ENCODE results near the gene THY1.
"Not testable (repeated sequence)": the region's sequence is repeated elsewhere in the genome, so short reads cannot be mapped to it uniquely, and the experiment has no call there.

THY1 gene

DNA sequence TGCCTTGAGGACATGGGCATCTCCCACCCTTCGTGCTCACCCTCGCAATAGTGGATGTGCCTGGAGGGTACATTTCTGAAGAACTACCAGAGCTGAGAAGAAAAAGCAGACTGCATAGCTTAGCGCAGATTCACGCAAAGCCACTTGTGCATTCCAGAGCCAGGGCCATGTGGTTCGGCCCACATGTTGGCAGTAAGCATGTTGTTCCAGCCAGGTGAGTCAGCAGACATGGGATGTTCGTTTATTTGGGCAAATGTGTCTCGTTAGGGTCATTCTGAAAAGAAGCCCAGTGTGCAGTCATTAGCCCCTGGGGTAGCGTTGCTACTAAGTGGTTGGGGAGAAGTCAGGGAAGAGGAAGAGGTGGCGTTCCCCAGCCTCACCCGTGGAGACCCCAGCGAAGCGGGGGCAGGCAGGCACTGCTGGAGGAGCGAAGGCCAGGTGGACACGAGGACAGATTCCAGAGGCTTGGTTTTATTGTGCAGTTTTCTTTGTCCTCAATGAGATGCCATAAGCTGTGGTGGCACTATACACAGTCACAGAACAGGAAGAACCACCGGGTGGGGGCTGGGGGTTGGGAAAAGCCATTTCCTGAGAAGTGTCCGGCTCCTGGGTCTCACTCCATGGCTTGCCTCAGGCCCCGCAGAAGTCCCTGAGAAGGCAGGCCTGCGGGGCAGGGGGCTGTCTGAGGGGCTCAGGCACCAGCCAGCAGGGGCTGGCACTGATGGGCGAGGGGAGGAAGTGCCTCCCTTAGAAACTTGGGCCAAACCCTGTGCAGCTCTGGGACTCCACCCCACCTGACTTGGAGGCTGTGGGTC lies 5.0 kb downstream of the THY1 start:
- DNase-seq (ENCODE audit: low spot score) = no peak

DNA sequence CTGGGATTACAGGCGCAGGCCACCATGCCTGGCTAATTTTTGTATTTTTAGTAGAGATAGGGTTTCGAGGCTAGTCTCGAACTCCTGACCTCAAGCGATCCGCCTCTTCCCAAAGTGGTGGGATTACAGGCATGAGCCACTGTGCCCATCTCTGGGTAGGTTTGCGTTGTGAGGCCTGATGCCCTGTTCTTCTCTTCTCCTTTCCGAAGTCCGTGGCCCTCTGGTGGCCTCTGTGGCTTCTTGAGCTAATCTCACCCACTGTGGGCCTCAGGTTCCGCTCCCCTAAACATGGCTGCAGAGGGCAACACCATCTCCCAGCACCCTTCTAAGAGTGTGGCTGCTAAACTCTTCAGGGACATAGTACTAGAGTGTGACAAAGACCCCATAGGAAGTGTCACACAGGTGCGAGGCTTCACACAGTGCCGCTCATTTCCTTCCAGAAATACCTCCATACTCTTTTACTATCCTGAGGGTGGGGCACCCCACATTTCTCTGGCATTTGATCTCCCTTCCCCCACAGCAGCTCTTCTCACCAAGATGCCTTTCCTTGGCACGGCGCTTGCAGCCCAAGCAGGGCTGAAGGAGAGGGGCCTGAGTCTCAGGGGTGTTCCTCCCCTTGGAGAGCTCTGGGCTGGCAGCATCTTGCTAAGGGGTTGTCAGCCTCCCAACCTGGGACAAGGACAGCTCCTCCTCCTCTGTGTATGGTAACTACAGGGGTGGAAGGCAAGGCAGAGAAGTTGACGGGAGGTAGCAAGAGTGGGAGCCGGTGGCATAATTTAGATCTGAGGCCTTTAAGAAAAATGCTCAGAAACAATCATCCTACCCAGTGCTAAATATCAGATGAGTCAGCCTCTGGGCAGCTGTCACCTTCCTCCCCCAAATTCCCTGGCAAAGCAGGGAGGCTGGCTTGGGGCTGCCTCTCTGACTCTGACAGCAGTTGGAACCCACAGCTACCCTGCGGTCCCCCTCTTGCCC lies 6.1 kb downstream of the THY1 start:
- DNase-seq (ENCODE audit: low spot score) = no peak

DNA sequence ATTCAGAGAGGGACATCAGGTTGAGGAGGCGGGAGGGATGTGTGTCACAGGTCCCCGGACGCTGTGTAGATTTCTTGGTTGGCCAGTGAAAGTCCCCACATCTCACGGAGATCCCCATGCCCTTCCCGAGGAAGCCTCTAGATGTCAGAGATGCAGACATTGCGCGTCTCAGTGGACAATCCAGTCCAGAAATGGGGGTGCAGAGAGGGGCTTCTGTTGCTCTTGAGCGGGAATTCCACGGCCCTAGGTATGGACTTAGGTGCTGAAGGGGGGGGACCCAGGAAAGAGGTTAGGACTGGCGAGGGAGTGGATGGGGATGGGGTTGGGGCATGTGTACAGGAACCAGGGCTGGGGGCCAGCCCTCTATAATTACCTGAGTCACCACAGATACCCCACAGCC lies 7.0 kb downstream of the THY1 start:
- DNase-seq (ENCODE audit: low spot score) = no peak

DNA sequence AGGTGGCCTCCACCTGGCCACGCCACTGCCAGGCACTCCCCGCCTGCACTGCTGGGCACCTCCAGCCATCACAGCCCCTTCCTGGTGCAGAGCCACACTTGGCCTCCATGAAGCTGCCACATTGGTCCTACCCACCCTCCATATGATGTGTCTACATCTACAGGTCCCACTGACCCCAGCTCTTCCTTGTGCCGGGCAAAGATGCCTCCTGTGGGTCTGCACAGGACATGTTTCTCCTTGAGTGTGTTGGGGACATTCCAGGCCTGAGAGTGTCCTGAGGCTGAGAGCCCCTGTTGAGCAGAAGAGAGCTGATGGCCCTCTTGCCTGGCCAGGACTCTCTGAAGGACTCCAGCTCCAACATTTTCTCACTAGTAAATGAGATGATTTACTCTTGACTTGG lies 7.5 kb downstream of the THY1 start:
- DNase-seq (ENCODE audit: low spot score) = no peak

DNA sequence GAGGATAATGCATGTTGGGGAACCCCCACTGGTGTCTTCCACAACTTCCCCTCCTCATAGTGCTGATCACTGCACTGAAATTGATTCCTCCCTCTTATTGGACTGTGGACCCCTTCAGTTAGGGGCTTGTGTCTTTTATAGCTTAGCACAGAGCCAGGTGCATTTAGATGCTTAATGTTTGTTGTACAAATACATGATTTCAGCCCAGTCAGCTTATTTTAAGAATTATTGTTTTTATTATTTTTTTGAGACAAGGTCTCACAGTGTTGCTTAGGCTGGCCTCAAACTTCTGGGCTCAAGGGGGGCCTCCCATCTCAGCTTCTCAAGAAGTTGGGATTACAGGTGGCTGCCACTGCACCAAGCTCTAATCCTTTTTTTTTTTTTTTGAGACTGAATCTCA lies 8.2 kb downstream of the THY1 start:
- no peak for DNase-seq (ENCODE audit: low spot score)

DNA sequence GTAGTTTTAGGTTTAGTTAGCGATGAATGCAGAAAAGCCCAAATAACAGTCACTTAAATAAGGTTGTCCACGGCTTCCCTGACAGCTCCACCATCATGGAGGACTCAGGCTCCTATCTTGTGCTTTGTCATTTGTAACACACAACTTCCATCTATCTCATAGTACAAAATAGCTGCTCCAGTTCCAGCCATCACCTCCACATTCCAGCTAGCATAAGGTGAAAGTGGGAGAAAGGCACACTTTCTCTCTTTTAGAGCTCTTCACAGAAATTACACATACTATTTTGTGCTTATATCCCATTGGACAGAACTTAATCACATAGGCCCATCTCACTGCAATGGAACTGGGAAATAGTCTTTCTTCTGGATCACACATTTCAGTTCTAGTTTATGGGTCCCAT lies 8.7 kb downstream of the THY1 start:
- no peak for DNase-seq (ENCODE audit: low spot score)

DNA sequence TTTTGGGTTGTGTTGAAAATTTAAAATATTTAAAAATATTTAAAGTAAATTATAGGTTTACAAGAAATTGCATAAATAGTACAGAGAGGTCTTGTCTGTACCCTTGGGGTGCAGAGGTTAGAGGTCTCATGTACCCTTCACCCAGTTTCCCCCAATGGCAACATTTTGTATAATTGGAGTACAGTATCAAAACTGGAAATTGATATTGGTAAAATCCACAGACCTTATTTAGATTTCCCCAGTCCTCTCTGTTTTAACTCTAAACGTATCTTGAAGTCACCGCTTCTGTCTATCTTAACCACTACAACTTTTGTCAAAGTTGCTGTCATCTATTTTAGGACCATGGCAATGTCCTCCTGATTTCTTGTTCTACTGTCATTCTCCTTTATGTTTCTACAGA lies 10.9 kb downstream of the THY1 start:
- no peak for DNase-seq (ENCODE audit: low spot score)

DNA sequence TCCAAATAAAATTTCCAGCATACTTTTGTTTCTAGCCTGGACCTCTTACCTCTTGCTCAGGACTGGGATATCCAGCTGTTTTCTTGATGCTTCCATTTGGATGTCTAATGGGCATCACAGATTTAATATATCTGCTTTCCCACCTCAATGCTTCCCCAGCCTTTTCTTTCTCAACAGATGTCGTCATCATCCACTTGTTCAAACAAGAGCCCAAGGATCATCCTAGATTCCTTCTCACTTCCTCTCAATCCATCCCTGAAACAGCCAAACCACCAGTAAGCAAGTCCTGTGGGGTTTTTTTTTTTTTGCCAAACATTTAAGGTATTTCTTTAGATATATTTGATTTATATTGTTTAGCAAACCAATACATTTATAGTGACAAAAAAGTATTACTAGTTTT lies 12.5 kb downstream of the THY1 start:
- DNase-seq (ENCODE audit: low spot score) = no peak

DNA sequence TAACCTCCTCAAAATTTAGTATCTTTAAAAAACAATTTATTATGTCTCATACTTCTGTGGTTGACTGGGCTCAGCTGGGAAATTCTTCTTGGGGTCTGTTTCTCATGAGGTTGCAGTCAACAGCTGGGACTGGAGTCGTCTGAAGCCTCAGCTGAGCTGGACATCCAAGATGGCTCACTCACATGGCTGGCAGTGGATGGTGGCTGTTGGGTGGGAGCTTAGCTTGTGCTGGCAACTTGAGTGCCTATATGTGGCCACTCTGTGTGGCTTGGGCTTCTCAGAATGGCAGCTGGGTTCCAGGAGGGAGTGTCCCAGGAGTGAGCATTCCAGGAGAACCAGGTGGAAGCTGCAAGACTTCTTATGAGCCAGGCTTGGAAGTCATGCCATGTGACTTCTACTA lies 13.2 kb downstream of the THY1 start:
- DNase-seq (ENCODE audit: low spot score) = no peak

DNA sequence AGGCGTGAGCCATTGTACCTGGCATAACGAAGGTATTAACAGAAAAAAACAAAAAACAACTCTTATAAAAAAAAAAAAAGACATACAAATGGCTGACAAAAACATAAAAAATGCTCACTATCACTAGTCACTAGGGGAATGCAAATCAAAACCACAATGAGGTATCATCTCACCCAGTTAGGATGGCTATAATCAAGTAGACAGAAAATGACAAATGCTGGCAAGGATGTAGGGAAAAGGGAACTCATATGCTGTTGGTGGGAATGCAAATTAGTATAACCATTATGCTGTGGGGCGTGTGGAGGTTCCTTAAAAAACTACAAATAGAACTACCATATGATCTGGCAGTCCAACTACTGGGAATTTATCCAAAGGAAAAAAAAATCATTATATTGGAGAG lies 17.0 kb downstream of the THY1 start:
- no peak for DNase-seq (ENCODE audit: low spot score)

DNA sequence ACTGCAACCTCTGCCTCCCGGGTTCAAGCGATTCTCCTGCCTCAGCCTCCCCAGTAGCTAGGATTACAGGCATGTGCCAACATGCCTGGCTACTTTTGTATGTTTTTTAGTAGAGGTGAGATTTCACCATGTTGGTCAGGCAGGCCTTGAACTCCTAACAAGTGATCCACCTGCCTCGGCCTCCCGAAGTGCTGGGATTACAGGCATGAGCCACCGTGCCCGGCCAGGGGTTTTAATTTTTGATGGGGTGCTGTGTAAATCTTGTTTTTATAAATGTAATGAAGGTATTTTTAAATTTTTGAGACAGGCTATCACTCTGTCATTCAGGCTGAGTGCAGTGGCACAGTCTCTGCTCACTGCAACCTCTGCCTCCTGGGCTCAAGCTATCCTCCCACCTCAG lies 17.5 kb downstream of the THY1 start:
- DNase-seq (ENCODE audit: low spot score) = not testable (repeated sequence)

DNA sequence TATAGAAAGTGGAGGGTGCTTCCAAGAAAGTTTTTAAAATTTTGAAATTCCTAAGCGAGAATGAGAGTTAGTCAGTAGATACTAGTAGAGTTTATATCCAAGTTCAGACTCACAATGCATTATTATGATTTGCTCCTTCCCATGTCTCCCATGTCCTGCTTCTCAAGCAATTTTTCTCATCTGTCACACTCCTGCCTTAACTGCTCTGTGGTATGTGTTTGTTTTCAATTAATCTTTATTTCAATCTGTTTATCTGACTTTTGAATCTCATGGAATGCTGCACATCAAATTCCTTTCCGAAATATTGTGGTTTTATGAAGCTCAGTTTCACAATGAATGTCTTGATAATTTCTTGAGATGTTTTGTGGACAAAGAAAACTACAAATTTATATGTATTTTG lies 18.1 kb downstream of the THY1 start:
- no peak for DNase-seq (ENCODE audit: low spot score)

DNA sequence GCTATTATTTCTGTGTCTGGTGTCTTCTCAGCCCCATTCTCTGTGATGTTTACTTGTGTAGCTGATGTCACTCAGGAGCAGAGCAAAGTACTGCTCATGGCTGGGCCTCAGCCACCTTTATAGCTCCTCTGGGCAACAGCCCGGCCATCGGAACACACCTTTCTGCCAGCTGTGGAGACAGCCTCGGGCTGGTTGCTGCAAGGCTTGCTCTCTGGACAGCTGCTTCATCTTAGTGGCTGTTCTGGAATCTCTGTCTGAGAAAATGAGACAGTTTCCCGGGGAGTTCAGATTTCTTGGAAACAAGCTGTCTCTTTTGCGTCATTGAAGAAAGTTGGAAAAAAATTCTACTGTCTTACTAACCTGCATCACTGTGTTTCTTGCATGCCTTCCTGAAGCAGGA lies 20.0 kb downstream of the THY1 start:
- no peak for DNase-seq (ENCODE audit: low spot score)

DNA sequence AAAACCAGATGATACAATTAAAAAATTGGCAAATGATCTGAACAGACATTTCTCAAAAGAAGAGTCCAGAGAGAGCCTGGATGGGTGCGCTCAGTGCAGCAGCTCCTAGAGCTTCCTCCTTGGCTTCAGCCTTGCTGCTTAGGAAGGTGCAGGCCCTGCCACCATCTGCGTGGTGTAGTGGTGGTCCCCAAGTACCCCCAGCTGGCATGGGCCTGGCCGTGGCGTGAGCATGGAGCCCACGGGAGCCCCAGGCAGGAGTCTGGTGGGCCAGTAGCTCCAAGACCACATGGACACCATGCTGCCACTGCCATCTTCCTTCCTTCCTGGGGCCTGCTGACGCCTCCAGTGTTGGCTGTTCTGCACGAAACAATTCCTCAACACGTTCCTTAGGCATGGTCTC lies 20.5 kb downstream of the THY1 start:
- DNase-seq (ENCODE audit: low spot score) = no peak

DNA sequence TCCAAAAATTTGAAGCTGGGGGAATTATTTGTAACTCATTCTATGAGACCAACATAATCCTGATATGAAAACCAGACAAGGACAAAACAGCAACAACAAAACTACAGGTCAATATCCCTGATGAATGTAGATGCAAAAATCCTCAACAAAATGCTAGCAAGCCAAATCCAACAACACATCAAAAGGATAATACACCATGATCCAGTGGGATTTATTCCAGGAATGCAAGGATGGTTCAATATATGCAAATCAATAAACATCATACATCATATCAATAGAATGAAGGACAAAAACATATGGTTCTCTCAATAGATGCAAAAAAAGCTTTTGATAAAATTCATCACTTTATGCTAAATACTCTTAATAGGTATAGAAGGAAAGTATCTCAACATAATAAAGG lies 22.1 kb downstream of the THY1 start:
- DNase-seq (ENCODE audit: low spot score) = no peak

DNA sequence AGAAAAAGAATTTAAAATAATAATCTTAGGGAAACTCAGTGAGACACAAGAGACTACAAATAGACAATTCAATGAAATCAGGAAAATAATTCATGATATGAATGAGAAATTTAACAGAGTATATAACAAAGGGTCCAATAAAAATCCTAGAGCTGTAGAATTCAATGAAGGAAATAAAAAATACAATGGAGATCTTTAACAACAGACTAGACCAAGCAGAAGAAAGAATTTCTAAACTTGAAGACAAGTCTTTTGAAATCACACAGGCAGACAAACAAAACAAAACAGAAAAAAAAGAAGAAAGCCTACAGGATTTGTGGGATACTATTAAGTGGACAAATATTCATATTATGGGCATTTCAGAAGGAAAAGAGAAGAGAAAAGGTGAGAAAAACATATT lies 25.2 kb downstream of the THY1 start:
- DNase-seq (ENCODE audit: low spot score) = no peak

DNA sequence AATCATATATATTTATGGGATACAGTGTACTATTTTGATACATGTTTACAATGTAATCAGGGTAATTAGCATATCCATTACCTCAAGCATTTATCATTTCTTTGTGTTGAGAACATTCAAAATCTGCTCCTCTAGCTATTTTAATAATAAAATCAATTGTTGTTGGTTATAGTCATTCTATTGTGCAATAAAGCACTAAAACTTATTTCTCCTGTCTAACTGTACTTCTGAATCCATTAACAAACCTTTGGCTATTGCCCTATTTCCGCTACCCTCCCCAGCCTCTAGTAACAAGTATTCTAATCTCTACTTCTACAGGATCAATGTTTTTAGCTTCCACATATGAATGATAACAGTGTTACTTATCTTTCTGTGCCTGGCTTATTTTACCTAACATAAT lies 26.1 kb downstream of the THY1 start:
- DNase-seq (ENCODE audit: low spot score) = no peak

DNA sequence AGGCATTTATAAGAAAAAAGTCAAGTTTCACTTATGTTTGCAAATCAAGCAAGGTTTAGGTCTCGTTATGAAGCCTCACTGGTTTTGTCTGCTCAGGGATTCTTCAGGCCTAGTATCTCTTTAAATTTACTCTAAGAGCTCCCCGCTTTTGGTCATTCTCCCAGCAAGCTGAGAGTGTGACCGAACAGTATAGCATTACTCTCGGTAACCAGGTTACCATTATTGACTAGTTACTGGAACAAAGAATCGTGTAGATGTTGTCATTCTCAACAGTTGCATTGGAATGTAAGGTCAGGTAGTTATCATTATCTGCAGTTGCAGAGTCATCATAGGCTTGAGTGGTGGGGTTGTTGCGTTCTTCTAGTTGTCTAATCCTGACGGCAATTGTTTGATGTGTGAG lies 31.7 kb downstream of the THY1 start:
- no peak for DNase-seq (ENCODE audit: low spot score)

DNA sequence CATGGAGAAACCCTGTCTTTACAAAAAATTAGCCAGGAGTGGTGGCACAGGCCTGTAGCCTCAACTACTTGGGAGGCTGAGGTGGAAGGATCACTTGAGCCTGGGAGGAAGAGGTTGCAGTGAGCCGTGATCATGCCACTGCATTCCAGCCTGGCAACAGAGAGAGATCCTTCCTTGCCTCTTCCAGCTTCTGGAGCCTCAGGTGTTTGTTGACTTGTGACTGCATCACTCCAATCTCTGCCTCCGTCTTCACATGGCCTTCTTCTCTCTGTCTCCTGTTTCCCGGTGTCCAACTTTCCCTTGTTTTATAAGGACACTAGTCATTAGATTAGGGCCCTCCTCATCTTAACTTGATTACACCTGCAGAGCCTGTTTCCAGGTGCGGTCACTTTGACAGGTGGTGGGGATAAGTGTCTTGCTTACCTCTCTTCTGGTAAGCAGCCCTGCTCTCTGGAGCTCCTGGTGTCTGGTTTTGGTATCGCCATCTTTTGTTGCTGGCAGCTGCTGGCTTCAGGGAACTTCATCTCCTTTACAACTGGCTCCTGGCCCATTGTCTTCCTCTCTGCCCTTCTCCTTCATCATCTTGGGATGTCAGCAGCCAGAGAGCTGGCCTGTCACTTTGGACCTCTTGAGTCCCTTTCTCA lies 33.2 kb downstream of the THY1 start:
- no peak for DNase-seq (ENCODE audit: low spot score)

DNA sequence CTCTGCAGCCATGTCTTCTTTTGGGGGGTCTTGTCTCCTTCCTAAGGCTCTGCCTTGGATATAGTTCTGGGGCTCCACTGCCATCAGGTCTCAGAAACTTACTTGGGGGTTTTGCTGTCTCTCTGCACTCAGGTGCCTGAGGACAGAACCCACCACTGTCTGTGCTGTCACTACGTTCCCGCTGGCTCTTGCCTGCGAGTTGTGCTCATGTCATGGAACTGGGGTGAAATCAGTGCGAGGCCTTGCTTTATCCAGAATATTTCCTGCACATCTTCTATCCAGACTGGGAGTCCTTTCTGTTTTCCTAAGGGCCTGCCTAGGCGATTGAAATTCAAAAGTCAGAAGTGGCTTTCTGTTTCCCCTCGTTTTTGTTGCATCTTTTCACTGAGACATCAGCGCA lies 34.9 kb downstream of the THY1 start:
- DNase-seq (ENCODE audit: low spot score) = no peak

DNA sequence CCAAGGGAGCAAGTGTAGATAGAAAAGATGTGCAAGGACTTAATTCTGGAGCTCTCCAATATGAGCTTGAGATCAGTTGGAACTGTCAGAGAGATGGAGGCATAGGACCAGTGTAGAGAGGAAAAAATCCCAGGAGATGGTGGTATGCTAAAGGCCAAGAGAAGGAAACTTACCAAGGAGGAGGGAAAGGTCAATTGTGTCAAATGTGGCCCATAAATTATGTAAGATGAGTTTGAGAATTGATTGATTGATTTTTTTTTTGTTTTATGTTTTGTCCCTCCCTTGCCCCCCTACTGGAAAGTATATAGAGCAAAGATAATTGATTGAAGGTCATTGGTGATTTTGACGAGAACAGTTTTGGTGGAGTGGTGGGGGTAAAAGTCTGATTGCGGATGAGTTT lies 38.6 kb downstream of the THY1 start:
- no peak for DNase-seq (ENCODE audit: low spot score)

DNA sequence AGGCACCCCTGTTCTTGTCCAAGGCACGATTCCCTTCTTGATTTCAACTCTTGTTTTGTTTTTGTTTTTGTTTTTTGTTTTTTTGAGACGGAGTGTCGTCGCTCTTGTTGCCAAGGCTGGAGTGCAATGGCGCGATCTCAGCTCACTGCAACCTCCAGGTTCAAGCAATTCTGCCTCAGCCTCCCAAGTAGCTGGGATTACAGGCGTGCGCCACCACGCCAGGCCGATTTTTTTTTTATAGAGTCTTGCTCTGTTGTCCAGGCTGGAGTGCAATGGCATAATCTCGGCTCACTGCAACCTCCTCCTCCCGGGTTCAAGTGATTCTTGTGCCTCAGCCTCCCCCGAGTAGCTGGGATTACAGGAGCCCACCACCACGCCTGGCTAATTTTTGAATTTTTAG lies 40.5 kb downstream of the THY1 start:
- DNase-seq (ENCODE audit: low spot score) = not testable (repeated sequence)

DNA sequence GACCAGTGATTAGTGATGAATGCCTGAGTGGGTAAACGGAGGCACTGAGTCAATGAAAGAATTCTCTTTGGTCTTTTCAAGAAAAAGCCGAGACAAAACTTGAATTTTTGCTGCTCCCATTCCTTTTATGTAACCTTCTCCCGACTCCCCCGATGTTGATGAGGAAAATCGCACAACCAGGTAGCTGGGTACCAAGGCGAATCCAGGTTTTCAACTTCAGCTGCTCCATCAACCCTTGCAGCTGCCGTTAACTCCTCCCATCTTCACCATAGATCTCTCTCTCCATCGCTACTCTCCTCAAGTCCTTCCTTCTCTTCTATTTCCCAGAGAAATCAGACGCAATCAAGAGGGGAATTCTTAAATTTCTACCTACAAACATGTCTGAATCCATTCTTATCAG lies 40.9 kb downstream of the THY1 start:
- DNase-seq (ENCODE audit: low spot score) = no peak

All from CD4-positive, alpha-beta T cell treated with Interleukin-2 at 100 ng/mL for 4 hours (primary cell).